ENCODE data around the gene RAF1. TPM values are rescaled to one million over a fixed set of nuclear protein-coding genes. Genes with fewer than 3 reads are reported as not detected.

The RAF1 gene
- total RNA-seq, 1 donor from 2014 or later = 123 TPM

GRCh38 chr3:12608376-12608775 lies 55.5 kb downstream of the RAF1 start:
- no peak overlapping the region for H3K4me3 Mint-ChIP-seq
- H3K9me3 Mint-ChIP-seq = no peaks in the 10 kb centered on the region
- H3K27ac Mint-ChIP-seq (ENCODE audit: unreplicated experiment) = no peak overlapping the region
- TF ChIP-seq CTCF (conservative IDR thresholded peaks at IDR 0.05) = no peak
- DNase-seq (ENCODE audit: low read depth, low spot score) = no peak
- no peaks in the 10 kb centered on the region for H3K27me3 Mint-ChIP-seq (ENCODE audit: low read depth)
- H3K36me3 Mint-ChIP-seq (ENCODE audit: low read depth) = peaks cover 8% of the 10 kb centered on the region
- no peaks in the 10 kb centered on the region for H3K4me1 Mint-ChIP-seq

GRCh38 chr3:12603969-12604368 lies 59.9 kb downstream of the RAF1 start:
- no peak for DNase-seq (ENCODE audit: low read depth, low spot score)
- H3K4me1 Mint-ChIP-seq = no peaks in the 10 kb centered on the region
- H3K27ac Mint-ChIP-seq (ENCODE audit: unreplicated experiment) = no peak overlapping the region
- no peak overlapping the region for H3K4me3 Mint-ChIP-seq
- H3K36me3 Mint-ChIP-seq (ENCODE audit: low read depth) = peaks cover 8% of the 10 kb centered on the region
- H3K27me3 Mint-ChIP-seq (ENCODE audit: low read depth) = no peaks in the 10 kb centered on the region
- no peak for TF ChIP-seq CTCF (conservative IDR thresholded peaks at IDR 0.05)
- no peaks in the 10 kb centered on the region for H3K9me3 Mint-ChIP-seq

DNA sequence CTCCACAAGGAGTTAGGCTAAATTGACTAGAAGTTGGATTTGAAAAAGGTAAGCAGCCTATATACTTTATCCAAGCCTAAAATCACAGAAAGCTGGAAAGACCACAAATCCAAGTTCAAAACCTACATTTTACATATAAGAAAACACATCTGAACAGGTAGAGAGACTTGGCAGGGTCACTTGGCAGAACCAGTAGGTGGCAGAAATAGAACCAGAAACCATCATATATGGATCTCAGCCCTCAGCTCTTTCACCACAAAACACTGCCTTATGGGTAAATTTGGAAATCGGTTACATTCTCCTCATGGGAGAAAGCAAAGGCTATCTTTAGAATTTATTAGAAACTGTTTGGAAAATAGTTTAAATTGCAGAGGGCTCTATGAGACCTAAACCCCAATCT lies 62.8 kb downstream of the RAF1 start:
- H3K4me3 Mint-ChIP-seq = no peak overlapping the region
- no peaks in the 10 kb centered on the region for H3K9me3 Mint-ChIP-seq
- no peak for TF ChIP-seq CTCF (conservative IDR thresholded peaks at IDR 0.05)
- no peaks in the 10 kb centered on the region for H3K27me3 Mint-ChIP-seq (ENCODE audit: low read depth)
- no peak overlapping the region for H3K27ac Mint-ChIP-seq (ENCODE audit: unreplicated experiment)
- peaks cover 9% of the 10 kb centered on the region for H3K36me3 Mint-ChIP-seq (ENCODE audit: low read depth)
- no peak for DNase-seq (ENCODE audit: low read depth, low spot score)
- H3K4me1 Mint-ChIP-seq = no peaks in the 10 kb centered on the region

DNA sequence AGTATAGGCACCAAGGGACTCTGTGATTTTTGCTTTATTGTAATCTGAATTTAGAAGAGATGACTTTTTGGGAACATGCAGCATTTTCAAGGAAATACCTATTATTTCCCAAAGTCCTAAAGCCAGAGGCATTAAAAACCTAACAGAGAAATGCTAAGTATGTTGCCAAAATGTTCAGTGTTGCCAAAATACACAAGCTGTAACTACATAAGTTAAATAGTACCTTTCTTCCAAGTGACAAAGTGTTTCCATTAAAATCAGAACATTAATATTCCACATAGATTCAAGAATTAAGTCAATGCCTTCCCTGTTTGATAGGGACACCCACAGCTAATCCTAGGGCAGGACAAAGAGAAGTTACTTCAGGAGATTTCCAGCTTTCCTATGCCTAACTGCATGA lies 65.0 kb downstream of the RAF1 start:
- Mint-ChIP-seq H3K4me3 (no peak overlapping the region), H3K27ac (ENCODE audit: unreplicated experiment) (no peak overlapping the region), H3K9me3 (no peaks in the 10 kb centered on the region), H3K36me3 (ENCODE audit: low read depth) (peaks cover 19% of the 10 kb centered on the region), H3K27me3 (ENCODE audit: low read depth) (no peaks in the 10 kb centered on the region), H3K4me1 (no peaks in the 10 kb centered on the region)
- DNase-seq (ENCODE audit: low read depth, low spot score) = no peak
- TF ChIP-seq CTCF (conservative IDR thresholded peaks at IDR 0.05) = no peak

GRCh38 chr3:12593473-12593872 lies 70.4 kb downstream of the RAF1 start:
- Mint-ChIP-seq H3K36me3 (ENCODE audit: low read depth) (peaks cover 41% of the 10 kb centered on the region), H3K27me3 (ENCODE audit: low read depth) (no peaks in the 10 kb centered on the region), H3K27ac (ENCODE audit: unreplicated experiment) (peak overlapping the region; percentile 88), H3K4me3 (no peak overlapping the region), H3K9me3 (no peaks in the 10 kb centered on the region), H3K4me1 (no peaks in the 10 kb centered on the region)
- DNase-seq (ENCODE audit: low read depth, low spot score) = no peak
- no peak for TF ChIP-seq CTCF (conservative IDR thresholded peaks at IDR 0.05)

Measured in neural crest cell (in vitro differentiated cells).